HL-60/S4 treated with phorbol 12-myristate 13-acetate at 8.2 ng/mL for 4 days and 3 days (cell line): Measurements from ENCODE around the gene PLPPR1.
"Not testable (repeated sequence)": the region's sequence is repeated elsewhere in the genome, so short reads cannot be mapped to it uniquely, and the experiment has no call there.

Experiments
- in situ Hi-C: fragments of 300-500 bp; cut with MboI; formaldehyde crosslinking; loops from 2 replicates; pipeline ENCODE4 v1.15.0; 2022; ENCODE audit warnings: low sequenced_read_pairs

PLPPR1 gene

GRCh38 chr9:101119206-101119819 lies 90.8 kb downstream of the PLPPR1 start:
- in situ Hi-C loops, result no loop called here

DNA sequence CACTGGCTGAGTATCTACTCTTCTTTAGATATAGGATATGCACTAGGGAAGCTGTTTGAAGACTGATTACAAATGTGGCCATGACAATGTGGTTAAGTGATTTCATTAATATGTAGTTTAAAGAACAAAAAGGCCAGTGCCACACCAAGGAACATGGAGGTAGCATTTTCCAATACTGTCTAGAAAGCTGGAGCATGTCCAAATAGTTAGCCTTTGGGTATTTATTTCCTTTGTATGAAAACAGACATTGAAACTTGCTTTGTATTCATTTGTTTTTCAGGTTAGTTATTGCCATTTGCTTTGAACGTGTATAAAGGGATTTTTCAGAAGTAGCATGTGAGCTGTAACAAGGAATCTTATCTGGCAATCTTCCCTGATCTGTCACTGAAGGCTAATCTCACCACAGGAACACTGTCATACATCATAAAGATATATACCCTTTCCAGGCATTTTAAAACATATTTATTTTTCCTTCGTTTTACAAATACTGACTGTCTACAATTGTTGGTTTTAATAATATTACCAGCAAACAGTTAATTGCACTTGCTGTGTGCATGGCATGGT lies 93.4 kb downstream of the PLPPR1 start:
- in situ Hi-C loops, result no loop called here

- in situ Hi-C loops, result no loop called here
These were observed 98.0 kb downstream of the PLPPR1 start for GRCh38 chr9:101126556-101126955.

DNA sequence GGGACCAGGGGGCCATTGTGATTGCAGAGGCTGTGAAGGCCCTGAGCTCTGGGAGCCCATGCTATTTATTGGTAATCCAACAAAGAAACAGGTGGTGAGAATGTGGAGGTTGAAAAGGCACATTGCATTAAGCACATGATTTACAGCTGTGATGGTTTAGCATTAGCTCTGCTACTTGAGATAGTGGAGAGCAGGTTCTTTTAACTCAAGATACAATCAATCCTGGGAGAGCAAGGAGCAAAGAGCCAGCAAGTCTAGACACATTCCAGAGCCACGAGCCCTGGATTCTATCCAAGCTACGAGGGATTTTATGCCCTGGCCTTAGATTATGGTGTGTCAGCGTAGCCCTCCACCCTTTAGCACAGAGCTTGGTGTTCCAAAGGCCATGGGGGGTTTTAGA lies 98.8 kb downstream of the PLPPR1 start:
- in situ Hi-C loops, result not testable (repeated sequence)

DNA sequence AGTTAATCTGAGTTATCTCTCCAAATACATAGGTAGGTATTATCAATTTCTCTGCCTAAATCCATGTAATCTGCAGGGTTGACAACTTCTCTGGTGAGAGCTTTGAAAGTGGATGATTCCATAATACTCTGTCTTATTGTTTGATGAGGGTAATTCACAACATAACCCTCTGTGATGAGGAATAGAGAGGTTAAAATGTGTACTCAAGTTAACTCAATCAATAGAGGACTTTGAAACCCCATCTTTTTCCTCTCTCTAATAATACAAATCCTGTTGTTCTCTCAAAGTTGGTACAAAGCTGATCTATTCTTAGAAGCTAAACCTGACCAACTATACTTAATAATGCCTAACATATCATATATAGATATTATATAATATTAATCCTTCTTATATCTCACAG lies 100.1 kb downstream of the PLPPR1 start:
- in situ Hi-C loops, result no loop called here

GRCh38 chr9:101130054-101130453 lies 101.5 kb downstream of the PLPPR1 start:
- in situ Hi-C loops, result no loop called here

DNA sequence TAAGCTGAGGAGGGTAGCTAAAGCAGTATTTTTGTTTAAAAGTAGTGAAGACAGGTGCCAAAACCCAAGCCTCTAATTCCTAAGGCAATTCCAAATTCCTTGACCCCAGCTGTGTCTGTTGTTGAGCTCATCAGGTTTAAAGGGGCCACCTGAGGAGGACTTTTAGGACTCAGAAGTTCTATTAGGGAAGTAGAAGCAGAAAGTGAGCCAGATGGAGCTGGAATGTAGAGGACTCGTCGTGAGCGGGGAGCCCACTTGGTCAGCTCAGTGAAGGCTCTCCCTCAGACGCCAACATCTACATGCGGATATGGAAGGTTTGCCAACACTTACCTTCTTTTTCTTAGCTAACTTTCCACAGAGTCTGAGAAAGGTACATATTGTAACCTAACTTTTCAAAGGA lies 102.8 kb downstream of the PLPPR1 start:
- in situ Hi-C loops, result no loop called here

DNA sequence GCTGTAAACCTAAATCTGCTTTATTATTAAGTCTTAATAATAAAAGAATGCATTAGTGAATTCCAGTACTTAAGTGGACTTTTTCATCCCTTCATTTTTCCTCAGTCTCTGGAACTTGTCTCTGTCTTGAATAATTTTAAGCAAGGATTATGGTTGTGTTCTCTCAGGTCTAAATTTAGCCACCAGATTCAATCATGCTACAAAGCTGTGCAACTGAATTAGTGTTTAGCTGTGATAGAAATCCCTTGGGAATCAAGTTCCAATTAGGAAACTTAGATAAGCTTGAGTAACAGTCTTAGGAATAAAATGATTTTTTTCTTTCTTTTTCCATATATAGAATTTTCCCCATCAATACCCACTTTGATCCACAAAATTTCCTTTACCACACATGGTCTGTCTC lies 104.3 kb downstream of the PLPPR1 start:
- in situ Hi-C loops, result no loop called here

DNA sequence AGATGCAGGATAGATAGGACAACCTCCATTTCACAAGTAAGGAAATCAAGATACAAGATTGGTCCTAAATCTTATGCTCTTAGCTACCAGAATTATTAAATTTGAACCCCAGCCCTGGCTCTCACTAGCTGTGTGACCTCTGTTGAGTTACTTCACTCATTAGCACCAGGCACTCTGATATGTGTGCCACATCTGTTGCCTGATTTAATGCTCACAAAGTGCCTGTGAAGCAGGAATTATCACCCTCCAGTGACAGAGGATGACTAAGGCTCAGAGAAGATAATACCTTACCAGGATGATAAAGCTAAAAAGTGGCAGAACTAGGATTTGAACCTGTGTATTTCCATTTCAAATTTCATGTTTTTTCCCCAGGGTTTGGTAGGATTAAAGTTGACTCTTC lies 110.0 kb downstream of the PLPPR1 start:
- in situ Hi-C loops, result no loop called here

GRCh38 chr9:101139082-101139481 lies 110.6 kb downstream of the PLPPR1 start:
- in situ Hi-C loops, result no loop called here

DNA sequence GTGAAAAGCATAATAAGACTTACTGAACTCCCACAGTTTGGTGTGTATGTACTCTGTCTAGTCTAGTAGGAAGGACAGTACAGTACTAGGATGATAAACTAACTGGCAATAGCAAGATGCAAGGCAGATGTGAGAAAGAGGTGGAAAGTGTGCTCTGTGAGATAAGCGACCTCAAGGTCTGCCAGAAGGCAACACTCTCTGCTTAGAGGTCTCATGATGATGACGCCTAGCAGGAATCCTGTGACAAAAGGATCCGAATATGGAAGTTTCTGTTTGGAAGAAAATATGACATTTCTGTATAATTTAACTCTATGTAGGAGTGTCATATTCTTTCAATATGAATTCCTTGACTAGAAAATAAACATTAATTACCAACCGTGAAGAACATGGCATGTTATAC lies 112.2 kb downstream of the PLPPR1 start:
- in situ Hi-C loops, result no loop called here

DNA sequence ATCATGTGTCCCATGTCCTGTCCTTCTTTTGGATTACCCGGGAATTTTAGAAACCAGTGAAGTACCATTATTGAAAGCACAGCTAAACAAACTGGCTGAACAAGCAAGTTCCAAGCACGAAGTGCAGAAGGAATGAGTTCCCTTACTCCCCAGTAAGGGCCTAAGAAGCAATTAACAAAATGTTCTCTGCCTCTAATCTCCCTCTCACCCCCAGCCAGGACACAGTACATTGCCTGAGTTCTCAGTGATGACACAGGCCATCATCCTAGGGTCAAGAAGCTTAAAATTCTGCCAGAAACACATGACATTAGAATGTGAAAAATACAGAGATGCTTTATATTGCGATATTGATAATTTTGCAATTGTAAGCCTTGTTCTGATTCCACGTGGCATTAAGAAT lies 118.0 kb downstream of the PLPPR1 start:
- in situ Hi-C loops, result no loop called here

DNA sequence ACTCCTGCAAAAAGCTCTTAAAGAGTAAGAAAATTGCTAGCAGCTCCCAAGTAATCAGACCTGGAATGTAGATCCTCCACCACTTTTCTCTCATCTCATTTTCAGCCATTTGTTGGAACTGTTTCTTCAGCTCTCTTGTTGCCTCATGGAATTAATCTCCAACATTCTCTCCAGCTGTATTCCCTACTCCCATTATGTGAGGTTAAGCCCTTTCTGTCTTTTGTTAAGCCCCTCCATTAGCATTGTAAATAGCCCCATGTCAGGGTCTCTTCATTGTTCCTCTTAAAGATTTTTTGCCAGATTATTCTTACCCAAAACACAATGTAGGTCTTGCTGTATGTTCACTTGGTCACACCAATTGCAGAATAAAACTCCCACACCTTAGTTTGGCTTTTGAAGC lies 119.8 kb downstream of the PLPPR1 start:
- in situ Hi-C loops, result no loop called here

DNA sequence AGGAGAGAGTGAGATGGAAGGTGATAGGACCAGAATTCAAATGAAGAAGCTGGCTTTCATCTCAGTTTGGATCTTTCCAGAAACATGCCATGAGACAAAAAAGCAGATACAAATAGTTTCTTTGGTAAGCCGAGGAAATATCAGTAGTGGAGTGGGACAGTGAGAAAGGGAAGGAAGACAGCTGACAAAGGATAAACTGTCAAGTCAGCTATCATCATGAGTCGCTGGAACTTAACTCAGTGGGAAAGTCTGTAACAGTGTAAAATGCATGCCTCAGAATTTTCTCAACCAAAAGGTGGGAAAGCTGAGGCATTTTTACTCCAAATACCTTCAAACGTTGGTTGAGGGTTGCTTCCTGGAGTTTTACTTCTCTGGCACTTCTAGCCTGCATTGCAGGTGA lies 129.8 kb downstream of the PLPPR1 start:
- in situ Hi-C loops, result no loop called here

GRCh38 chr9:101162231-101162630 lies 133.7 kb downstream of the PLPPR1 start:
- in situ Hi-C loops, result no loop called here

DNA sequence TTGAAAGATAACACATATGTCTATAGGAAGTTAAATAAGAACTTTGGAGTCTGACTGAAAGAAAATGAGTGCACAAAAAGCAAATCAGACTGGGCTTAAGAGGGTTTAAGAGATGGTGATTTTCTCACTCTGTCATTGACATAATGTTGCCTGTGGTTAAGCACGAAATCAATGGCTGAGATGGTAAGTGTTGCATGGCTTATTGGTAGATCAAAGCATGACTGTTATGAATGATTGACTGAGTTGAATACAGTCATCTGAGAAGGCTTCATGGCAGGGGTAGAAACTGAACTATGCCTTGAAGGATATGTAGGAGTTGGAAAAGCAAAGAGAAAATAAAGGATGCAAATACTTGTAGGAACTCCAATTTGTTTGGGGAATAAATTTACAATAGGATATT lies 136.6 kb downstream of the PLPPR1 start:
- in situ Hi-C loops, result no loop called here

GRCh38 chr9:101167490-101168134 lies 139.1 kb downstream of the PLPPR1 start:
- in situ Hi-C loops, result no loop called here

DNA sequence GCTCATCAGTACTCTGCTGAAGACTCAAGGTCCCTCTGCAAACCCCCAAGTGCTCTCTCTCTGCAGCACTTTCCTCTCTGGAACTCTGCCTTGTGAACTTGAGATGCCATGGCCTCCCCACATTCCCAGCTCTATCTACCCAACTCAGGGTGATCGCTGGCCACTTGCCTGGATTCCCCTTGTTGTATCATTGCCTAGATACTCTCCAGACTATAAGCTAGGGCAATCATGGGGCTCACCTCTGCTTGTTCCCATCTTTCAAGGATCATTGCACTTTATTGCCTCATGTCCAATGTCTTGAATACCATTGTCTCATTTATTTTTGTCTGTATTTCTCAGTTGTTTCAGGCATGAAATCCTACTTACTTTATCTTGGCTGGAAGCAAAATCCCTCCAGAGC lies 144.1 kb downstream of the PLPPR1 start:
- in situ Hi-C loops, result no loop called here

- in situ Hi-C loops, result no loop called here
These were observed 145.4 kb downstream of the PLPPR1 start for GRCh38 chr9:101173907-101174306.

GRCh38 chr9:101176384-101176783 lies 147.9 kb downstream of the PLPPR1 start:
- in situ Hi-C loops, result no loop called here

DNA sequence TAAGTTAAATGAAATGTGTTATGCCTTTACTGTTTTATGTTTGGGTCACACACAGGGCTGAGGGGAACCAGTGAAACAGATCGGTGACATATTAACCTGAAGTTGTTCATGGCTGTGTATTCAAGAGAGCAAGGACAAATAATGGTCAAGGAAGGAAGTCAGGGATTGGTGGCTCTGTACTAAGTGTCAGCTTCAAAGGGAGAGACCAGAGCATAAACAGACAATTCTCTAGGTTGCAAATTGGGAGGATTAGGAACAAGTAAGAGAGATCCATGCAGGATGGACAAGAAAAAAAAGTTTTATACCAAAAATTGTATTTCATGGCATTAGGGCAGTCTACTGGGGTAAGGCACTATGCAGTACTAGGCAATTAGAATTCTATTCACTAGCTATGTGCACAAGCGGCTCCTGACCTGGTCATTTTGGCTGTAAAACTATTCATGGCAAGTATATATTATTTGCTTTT lies 156.3 kb downstream of the PLPPR1 start:
- in situ Hi-C loops, result no loop called here

DNA sequence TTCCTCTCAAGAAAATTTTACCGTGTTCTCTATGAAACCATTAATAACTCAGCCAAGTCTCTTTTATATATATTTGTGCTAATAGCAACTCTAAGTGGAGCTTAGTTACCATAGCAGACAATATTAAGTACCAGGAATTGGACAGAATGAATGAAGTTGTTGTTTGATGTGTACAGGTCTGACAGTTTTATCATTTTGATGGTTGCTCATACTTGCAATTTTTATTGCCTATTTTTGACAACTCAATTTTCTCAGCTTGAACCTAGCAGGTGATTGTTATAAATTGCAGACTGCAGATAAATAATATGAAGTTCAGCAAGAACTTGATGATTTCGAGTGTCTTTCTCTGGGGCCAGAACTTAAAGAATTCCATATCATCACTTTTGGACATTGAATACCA lies 163.2 kb downstream of the PLPPR1 start:
- in situ Hi-C loops, result no loop called here

DNA sequence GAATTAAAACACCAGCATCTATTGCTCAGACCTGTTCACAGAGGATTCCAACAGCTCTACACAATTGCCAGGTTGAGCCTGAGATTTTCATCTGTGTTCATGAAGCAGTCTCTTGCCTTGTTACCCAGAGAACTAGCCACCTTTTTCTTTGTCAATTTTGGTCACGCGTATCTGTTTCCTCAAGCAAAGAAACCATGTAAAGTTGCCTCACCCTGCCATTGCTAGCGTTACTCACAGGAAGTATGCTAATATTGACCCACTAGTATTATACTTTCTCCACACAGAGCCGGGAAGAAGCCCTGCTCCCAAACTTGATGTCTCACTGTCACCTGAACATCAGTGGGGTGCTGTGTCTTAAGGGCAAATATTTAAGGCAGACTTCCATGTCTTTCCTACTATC lies 168.5 kb downstream of the PLPPR1 start:
- in situ Hi-C loops, result no loop called here
